ENCODE data around the gene ALPG.
"Not testable (repeated sequence)": the region's sequence is repeated elsewhere in the genome, so short reads cannot be mapped to it uniquely, and the experiment has no call there.

Gene ALPG

DNA sequence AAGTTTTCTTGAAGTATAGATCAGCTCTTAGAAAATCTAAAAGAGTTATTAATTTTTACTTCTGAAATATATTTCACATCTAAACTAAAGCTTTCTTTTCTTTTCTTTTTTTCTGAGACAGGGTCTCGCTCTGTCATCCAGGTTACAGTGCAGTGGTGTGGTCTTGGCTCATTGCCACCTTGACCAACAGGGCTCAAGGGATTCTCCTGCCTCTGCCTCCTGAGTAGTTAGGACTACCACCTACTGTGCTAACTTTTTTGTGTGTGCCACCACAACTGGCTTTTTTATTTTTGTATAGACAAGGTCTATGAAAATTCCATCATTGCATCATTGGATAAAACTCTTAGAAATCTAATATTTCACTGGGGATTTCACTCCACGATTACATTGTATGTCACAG is 10.0 kb upstream of the ALPG start:
- no peak for DNase-seq (ENCODE audit: low spot score)

DNA sequence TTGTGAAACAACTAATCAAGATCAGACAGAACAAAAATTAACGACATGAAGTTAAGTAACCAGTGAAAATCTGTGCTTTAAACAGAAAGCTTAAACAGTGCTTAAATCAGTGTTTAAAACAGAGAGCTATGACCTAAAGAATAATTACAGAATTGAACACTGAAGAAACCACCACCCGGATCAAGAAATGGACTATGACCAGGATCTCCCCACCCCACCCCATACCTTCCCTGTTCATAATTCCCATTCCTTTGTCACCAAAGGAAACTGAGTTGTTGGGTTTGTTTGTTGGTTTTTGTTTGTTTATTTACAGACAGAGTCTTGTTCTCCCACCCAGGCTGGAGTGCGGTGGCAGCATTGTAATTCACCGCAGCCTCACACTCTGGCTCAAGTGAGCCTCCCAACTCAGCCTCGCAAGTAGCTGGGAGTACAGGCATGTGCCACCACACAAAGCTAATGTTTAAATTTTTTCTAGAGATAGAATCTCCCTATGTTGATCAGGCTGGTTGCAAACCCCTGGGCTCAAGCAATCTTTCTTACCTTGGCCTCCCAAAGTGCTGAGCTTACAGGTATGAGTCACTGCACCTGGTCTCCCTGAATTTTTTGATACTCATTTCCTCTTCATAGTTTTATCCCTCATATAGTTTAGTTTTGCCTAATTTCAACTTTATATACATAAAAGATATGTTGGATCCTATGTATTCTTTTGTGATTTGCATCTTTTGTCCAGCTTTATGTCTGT is 8.2 kb upstream of the ALPG start:
- DNase-seq (ENCODE audit: low spot score) = no peak

DNA sequence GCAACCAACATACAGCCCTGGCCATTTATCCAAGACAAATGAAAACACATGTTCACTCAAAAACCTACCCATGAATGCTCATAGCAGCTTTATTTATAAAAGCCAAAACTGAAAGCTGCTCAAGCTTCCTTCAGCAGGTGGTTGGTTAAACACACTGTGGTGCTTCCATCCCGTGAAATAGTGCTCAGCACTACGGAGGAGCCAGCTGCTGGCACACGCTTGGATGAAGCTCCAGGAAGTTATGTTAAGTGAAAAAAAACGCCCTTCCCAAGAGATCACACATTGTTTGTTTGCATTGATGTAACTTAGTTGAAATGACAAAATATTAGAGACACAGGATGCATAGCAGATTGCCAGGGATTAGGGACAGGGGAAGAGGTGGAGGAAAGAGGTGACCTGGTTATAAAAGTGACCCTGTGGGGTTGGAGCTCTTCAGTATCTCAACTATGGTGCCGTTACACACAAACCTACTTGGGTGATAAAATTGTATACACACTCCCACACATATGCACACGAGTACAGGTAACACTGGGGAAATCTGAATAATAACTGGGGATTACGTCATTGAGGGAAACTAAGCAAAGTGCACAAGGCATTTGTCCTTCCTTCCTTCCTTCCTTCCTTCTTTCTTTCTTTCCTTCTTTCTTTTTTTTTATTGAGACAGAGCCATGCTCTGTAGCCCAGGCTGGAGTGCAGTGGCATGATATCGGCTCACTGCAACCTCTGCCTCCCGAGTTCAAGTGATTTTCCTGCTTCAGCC is 6.2 kb upstream of the ALPG start:
- DNase-seq (ENCODE audit: low spot score) = no peak

DNA sequence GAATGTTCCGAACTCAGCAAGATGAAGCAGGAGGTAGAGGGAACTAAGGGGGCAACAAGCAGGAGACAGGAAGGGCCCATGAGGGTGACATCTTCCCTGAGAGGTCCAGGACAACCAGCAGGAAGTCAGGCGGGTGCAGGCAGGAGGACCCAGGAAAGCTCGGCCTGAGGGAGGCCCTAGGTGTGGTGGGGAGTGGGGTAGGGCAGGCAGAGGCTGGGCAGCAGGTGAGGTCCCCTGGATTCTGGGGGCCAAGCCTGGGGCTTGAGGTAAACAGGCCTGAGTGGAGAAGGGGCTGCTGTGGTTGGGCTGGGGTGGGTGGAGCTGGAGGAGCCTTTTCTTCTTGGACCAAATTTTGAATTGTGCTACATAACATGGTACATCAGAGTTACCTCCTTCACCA is 4.1 kb upstream of the ALPG start:
- no peak for DNase-seq (ENCODE audit: low spot score)

DNA sequence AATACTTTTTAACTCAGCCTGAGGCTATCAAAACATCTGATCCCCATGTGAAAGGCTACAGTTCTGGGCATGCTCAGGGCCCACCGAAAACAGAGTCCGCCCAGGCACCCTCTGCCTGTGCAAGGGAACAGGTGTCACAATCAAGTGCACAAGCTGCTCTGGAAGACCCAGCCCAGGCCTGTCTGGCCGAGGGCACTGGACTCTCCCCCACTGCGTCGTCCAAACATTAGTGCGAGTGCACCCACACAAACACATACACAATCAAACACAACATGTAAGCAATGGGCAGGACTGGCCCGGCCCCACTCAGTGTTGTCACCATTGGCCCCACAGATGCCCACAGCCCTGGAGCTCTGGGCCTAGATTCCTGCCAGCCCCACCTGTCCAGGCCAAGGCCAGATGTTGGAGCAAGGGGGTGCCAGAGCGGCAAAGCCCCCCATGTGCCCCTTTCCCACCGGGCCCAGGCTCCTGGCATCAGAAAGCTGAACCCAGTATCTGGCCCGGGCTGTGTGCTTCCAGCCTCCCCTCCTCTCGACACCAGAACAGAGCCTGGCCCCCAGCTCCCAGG is 617 bp upstream of the ALPG start:
- DNase-seq (ENCODE audit: low spot score) = no peak

DNA sequence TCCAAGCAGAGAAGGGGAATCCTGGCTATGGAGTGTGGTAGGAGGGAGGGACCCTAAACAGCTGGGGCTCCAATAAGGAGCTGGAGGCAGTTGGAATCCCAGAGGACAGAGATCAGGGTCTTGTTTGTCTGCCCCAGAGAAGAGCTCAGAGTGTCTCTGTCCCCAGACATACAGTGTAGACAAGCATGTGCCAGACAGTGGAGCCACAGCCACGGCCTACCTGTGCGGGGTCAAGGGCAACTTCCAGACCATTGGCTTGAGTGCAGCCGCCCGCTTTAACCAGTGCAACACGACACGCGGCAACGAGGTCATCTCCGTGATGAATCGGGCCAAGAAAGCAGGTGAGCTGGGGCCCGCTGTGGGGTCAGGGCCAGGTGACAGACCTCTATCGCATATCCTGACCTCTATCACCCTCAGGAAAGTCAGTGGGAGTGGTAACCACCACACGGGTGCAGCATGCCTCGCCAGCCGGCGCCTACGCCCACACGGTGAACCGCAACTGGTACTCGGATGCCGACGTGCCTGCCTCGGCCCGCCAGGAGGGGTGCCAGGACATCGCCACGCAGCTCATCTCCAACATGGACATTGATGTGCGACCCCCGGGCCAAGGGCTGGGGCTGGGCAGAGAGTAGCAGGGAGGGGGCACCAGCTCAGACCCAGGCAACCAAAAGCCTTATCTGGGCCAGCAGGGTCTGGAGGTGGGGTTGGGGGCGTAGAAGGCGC is 945 bp downstream of the ALPG start:
- not testable (repeated sequence) for DNase-seq (ENCODE audit: low spot score)

DNA sequence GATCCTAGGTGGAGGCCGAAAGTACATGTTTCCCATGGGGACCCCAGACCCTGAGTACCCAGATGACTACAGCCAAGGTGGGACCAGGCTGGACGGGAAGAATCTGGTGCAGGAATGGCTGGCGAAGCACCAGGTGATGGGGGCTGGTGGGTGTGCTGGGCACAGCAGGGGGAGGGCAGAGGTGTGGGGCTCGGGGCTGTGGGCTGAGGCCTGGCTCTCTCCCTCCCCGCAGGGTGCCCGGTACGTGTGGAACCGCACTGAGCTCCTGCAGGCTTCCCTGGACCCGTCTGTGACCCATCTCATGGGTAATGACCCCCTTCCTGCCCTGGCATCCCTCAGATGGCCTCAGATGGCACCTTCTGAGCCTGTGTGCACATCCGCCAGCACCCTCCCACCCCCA is 1.6 kb downstream of the ALPG start:
- DNase-seq (ENCODE audit: low spot score) = not testable (repeated sequence)

DNA sequence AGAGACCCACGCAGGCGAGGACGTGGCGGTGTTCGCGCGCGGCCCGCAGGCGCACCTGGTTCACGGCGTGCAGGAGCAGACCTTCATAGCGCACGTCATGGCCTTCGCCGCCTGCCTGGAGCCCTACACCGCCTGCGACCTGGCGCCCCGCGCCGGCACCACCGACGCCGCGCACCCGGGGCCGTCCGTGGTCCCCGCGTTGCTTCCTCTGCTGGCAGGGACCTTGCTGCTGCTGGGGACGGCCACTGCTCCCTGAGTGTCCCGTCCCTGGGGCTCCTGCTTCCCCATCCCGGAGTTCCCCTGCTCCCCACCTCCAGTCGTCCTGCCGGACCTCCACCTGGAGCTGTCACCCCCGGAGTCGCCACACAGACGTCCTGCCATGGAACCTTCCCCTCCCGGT is 3.0 kb downstream of the ALPG start:
- DNase-seq (ENCODE audit: low spot score) = not testable (repeated sequence)

DNA sequence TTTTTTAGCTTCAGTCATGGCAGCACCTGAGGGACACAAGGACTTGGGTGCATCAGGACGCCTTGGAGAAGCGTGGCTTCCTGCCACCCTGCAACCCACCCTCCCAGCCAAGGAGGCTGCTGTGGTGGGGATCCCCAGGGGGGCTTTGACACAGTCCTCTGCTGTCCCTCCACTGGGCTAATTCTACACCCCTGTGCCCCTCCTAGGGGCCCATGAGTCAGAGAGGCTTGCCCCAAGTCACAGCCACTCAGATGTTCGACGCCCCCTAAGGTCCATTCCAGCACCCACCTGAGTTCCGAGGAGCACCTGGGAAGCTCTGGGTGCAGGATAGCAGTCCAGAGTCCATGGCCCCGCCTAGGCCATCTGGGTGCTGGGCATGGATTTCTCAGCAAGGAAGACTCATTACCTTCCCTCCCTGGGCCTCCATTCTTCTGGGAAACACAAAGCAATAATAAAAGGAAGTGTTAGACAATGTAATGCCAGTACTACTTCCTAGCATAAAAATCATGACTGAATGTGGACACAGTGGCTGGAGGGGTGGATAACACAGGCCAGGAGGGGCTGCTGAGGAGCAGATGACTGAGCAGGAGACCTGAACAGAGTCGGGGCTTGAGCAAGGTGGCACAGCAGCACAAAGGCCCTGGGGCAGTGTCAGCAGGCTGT is 3.7 kb downstream of the ALPG start:
- DNase-seq (ENCODE audit: low spot score) = no peak

DNA sequence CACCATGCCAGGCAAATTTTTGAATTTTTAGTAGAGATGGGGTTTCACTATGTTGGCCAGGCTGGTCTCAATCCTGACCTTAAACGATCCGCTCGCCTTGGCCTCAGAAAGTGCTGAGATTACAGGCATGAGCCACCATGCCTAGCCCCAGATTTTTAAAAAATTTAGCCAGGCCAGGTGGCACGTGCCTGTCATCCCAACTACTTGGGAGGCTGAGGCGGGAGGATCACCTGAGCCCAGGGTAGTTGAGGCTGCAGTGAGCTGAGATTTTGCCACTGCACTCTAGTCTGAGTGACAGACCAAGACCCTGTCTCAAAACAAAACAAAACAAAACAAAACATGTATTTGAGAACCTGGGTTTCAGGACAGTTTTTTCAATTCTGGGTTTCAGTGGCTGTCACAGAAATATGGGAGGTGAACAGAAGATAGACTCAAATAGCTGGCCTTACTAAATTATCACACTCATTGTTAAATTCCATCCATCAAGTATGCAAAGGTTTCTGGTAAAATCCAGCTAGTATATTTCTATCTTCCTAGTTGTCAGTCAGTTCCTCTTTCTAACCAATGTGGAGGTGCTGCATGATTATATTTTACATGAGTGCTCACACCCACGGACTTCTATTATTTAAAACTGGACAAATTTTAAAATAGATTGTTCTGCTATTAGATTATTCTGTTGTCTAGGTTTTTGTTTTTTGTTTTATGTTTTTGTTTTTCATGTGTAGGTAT is 5.4 kb downstream of the ALPG start:
- DNase-seq (ENCODE audit: low spot score) = no peak

DNA sequence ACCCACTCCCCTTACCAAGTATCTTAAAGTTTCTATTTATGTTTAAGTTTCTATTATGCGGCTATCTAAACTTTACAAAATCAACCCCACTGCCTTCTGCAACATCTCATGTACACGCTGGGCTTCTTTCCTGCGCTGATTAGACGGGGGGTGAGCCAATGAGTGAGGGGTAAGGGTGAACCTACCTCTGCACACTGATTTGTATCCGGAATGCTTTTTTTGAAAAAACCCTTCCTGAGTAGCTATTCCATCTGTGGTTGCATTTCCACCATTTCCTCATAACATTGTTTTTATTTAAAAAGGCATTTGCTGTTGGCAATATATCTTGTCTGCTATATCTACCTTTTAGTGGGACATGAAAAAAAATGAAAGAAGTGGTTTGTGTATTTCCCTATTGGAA is 6.3 kb downstream of the ALPG start:
- DNase-seq (ENCODE audit: low spot score) = no peak

DNA sequence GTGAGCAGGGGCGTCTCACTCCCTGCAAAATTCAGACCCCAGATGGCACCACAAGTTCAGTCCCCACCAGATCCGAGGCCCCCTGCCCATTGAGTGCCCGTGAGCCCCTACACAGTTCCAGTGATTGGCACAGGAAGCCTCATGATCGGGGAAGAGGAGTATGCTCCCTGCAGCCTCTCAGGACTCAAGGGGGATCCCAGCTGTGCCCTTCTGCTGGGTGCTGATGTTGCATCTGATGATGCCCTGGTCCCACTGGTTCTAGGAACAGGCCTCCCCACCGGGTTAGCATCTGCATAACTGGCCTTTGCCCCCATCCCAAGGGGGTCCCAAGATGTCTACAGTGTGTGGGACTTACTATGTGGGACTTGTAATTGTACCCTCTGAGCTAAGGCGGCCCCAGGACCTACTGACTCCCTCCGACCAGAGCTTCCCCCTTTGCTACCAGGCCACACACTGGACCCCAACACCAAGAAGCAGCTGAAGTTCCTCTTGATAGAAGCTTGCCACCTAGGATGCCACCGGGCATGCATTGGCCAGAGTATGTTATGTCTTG is 8.6 kb downstream of the ALPG start:
- DNase-seq (ENCODE audit: low spot score) = no peak

DNA sequence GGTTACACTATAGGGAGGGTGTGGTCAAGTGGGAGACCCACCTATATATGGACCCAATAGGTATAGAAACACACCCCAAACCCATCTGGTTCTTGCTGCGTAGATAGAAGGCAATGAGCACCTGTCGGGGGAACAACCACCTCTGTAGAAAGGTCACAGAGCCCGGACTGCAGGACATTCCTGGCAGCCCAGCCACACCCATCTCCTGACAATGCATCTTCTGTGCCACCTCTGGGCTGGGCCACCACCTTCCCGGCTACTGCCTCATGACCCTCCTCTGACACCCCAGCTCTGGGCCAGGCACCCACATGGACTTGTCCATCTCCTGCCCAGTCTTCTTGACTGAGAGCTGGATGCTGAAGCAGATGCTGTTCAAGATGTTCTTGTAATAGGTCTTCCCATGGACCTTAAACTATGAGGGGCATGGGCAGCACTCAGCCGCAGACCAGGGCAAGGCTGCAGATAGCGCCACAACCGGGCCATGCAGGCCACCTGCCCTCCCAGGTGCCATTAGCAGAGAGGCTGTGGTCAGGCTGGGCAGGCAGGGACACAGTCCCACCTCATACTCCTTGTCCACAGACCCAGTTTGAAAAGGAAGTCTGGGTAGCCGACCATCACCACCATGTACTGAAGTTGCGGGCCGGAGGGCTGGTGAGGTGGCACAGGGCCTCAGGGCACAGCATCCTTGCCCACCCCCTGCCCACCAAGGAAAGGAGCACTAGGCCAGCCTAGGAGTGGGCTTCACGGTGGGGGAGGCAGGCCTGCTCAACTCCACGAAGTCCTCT is 9.3 kb downstream of the ALPG start:
- no peak for DNase-seq (ENCODE audit: low spot score)

DNA sequence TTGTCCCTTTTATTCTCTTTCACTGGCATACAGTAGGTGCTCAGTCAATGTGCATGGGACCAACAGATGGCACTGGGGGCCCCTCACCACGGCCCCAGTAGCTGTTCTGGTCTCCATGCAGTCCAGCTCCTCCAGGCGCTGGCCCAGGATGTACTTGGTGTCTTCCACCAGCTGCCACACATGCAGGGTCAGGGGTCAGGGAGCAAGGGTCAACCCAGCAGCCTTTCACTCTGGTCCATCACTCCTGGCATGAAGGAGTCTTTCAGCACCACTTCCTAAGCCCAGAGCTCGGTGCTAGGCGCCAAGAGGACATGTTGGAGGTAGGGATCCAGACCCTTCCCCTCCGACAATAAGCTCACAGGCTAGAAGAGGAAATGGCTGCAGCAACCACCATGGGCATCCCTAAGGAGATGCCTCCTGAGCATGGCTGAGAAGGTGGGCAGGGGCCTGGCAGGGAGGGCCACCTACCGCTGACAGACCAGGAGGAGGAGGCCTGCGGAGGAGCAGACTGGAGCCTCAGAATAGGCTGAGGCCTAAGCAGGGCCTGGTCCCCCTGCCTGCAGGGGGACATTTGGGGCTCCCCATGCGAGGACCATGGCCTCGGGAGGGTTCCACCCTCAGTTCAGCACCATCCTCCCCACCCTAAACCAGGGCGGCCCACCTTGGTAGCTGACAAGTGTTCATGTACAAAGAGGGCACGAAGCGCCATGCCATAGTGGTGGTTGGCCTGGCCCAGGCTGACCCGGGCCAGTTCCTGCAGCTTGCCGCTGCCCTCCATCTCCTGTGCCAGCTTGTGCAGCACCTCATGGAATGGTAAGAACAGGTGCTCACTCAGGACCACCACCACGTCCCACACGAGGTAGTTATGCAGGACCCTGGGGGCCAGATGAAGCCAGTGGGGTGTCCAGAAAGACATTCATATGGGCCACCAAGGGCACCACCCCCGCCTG is 10.2 kb downstream of the ALPG start:
- no peak for DNase-seq (ENCODE audit: low spot score)

DNA sequence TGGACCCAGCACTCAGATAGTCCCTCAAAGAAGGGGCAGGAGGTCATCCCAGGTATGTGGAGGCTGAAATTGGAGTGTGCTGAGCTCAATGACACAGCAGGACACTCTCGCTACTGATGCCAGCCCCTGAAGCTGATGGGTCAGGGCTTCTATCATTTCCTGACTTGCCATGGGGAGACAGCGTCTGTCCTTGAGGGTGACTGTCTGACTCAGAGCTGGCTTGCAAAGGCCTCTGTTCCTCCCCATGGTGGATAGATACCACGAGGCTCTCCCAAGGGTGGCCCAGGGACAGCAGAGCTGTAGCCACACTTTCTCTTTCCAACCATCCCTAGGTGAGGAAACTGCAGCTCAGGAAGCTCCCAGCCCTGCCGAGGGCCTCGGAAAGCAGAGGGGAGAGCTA is 10.8 kb downstream of the ALPG start:
- no peak for DNase-seq (ENCODE audit: low spot score)

DNA sequence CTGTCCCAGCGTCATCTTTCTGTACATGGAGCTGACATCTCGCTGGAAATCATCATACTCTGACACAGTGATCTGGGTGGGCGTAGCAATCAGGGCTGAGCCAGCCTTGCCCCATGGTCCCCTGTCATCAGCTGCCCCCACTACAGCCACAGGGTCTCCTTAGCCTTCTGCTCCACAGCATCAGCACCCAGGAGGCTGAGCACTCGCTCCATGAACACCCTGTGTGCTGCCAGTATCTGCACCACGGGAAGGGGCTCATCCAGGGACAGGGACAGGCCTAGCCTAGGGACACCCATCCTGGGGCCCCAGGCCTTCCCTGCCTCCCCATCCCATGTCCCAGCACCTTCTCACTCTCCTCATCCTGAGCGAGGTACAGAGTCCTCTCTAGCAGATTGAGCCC is 11.4 kb downstream of the ALPG start:
- no peak for DNase-seq (ENCODE audit: low spot score)

DNA sequence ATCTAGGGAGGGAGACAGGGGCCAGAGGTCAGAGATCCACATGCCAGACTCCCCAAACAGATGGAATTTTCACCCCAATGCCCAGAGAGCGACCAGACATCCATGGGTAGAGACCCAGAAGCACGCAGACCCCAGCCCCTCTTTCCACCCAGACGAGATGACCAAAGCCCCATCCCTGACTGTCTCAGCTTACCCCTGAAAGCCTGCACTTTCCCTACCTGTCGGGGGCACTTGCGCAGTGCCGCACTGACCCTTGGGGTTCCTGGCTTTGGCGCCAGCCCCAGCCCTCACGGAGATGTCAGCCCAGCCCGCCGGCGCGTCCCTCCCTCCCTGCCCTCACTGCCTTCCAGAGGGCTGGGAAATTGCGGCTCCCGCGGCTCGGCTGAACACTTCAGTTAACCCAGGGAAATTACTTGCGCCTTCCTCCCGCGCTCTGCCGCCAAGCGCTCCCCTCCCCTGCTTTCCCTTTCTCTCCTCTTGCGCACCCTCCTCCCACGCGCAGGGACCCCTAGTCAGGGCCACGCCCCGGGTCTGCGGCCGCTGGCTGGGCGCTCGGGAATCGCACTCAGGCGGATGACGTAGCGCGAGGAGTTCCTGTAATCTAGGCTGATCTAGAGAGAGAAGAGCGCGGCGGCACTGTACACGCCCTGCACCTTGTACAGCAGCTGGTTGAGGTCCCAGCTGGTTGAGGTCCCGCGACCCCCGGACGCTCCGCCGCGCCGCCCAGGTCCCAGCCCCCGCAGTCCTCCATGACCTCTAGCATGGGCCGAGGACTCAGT is 12.0 kb downstream of the ALPG start:
- DNase-seq (ENCODE audit: low spot score) = no peak
